Measurements from ENCODE around the gene CHST15.

Gene CHST15

DNA sequence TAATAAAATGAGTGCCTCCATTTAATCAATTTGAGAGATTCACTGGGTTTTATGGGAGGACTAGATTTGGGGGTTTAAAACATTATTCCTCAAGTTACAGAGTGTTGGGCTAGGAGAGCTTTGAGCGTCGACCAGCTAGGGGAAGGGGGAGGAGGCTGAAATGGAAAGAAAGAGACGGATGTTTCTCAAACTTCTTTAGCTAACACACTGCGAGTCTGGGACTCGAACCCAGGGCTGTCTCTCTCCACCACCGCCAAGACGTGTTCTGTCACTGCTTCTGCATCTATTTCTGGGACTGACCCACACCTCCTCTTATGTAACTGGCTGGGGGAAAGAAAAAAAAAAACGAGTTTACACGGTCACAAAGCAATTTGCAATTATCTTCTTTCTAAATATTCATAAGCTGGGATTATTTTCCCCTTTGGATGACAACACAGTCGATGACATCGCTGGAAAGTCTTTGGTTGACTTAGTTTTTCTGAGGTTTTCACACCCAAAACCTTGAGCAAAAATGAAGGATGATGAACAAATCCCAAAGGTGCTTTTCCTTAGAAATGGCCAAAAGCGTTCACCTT is 27.2 kb downstream of the CHST15 start:
- DNase-seq (ENCODE audit: low read depth in 2 of 2) = no peak

DNA sequence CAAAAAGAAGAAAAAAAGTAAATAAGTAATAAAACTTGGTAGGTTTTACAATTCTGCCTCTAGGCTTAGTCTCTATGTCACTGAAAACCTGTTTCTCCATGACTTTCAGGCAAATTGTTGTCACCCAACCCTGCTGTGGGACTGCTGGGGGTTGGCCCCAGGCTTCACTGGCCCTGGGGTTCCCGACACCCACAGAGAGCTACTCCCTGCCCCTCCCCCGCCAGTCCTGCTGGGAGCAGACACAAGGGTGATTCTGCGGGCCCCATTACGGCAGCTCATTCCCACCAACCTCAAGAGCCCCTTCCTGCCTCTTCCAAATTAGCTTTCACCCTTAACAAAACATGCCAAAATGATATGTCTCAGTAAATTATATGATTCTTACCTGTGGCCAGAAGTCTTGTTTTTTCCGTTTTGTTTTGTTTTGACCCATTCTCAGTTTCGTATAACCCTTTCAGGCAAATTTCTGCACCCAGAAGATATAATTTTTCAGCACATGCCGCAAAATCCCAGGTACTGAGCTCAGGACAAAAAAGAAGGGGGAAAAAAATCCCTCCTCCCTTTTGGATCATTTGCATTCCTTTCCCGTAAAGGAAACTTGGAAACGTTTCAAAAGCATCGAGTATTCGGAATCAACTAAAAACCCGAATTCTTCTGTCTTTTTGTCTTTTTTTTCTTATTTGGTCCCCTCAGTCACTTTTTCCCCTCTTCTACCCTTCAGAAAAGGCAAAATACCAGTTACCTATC is 27.8 kb downstream of the CHST15 start:
- no peak for DNase-seq (ENCODE audit: low read depth in 2 of 2)

DNA sequence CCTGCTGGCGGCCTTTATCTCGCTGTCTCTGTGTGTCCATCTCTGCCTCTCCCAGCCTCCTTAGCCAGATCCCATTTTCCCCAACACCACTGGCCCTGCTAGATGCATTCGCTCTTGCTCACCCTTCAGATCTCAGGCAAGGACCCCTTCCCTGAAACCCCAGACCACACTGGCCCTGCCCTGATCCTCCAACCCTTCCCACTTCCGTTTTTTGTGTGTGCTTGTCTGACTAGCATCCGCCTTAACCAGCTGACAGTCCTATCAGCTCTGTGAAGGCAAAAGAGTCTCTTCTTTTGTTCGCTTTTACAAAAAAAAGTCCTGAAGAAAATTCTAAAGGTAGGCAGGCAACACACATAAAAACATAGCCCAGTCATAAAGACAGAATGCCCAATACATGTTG is 28.7 kb downstream of the CHST15 start:
- DNase-seq (ENCODE audit: low read depth in 2 of 2) = no peak

DNA sequence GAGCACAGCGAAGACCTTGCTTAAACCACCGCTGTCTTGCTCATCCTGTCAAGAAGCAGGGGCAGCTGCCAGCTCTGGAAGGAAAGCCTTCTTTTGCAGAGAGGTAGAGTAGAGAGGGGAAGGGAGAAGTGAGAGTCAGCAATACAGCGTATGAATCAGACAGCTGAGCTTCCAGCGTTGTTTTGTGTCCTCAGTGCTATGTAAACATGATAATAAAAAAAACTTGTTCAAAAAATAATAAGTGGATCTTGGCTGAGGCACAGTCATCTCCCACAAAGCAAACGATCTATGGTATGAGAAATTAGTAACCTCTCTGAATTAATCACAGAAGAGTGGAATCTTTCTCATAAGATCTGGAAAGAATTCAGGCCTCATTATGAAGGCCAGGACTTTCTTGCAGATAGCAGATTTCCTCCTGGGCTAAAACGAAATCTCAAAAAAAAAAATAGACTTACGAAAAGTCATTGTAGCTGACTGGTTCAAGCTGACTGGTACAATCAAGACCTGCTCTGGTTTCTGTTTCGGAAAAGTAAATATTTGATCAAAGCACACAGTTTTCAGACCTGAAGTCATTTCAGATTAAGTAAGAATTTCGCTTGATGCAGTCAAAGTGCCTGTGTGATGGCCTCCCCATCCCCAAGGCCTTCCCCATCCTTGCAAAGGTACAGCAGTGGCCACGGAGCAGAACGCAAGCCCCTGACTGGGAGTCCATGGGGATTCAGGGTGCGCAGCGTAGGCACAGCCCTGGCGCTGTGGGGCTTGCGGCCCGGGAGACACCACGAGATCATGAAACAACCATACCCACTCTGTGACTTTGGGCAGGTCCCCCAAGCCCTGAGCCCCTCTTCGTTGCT is 29.4 kb downstream of the CHST15 start:
- no peak for DNase-seq (ENCODE audit: low read depth in 2 of 2)

DNA sequence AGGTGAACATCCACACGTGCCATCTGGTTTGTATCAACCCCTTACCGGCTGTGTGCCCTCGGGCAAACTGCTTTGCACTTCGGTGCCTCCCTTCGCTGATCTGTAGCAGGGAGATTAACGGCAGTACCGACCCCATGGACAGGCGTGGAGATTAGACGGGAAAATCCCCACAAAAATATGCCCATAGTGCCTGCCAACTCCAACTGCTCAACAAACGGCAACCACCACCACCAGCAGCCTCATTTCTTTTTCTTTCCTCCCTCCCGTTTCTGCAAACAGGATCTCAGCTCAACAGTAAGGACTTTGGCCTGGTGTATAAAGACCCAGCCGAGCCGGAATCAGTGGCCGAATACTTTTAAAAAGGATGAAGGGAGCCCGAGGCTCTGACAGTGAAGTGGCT is 31.0 kb downstream of the CHST15 start:
- no peak for DNase-seq (ENCODE audit: low read depth in 2 of 2)

DNA sequence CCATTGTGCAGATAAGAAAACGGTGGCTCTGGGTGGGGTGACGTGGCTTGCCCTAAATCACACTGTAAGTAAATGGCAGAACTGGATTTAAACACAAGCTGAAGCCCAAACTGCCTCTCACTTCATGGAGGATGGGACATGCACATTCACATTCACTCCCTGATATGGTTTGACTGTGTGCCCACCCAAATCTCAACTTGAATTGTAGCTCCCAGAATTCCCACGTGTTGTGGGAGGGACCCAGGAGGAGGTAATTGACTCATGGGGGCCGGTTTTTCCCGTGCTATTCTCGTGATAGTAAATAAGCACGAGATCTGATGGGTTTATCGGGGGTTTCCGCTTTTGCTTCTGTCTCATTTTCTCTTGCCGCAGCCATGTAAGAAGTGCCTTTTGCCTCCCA is 32.4 kb downstream of the CHST15 start:
- DNase-seq (ENCODE audit: low read depth in 2 of 2) = no peak

DNA sequence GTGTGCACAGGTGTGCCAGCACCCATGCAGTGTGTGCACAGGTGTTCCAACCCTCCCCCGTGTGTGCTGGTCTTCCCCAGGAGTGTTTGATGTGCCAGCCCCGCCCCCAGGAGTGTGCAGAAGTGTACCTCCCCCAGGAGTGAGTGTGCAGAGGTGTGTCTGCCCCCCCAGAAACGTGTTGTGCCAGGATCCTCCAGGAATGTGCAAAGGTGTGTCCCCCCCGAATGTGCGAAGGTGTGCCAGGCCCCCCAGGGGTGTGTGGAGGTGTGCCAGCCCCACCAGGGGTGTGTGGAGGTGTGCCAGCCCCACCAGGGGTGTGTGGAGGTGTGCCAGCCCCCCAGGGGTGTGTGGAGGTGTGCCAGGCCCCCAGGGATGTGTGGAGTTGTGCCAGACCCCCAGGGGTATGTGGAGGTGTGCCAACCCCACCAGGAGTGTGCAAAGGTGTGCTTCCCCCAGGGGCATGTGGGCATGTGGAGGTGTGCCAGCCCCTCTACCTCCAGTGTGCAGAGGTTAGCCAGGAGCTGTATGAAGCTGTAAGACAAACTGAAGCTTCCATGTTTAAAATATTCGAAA is 33.2 kb downstream of the CHST15 start:
- no peak for DNase-seq (ENCODE audit: low read depth in 2 of 2)

DNA sequence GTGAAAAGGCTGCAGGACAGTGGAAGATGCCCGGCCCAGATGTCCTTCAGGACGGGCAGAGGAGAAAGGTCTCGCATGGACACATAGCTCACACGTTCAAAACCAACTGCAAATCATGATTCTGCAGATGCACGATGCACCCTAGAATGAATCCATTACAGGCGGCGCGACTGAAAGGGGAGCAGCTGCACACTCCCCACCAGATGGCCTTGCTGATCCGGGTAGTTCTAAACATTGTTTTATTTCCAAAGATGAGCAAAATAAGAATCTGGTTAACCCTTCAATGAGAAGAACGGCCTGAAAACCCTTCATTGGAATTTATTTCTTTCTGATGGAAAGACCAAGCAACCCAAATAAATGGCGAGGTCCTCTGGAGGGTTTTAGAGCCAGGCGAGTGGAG is 33.8 kb downstream of the CHST15 start:
- no peak for DNase-seq (ENCODE audit: low read depth in 2 of 2)

DNA sequence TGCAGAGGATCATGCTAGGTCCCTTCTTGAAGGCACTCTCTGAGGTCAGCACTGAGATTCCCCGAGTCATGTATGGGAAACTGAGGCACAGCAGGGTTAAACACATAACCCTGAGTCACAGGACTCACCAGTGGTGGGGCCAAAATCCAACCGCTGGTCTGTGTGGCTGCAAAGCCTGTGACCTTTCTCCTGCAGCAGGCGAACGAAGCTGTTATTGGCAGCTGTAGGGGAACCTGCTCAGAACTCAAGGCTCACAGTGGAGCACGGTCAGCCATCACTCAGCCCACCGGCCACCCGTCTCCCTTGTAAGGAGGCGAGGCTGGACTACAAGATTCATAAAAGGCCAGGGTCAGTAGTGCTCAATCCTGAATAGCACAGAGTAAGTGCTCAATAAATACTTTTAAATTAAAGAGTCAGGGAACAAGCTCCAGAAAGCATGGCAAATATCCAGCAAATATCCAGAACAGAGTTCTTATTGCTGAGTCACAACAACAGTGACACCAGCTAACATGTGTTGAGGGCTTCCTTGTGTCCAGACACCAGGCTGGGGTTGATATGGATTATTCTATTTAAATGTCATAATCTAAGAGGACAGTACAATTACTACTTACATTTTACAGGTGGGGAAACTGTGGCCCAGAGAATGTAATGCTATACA is 34.9 kb downstream of the CHST15 start:
- no peak for DNase-seq (ENCODE audit: low read depth in 2 of 2)

DNA sequence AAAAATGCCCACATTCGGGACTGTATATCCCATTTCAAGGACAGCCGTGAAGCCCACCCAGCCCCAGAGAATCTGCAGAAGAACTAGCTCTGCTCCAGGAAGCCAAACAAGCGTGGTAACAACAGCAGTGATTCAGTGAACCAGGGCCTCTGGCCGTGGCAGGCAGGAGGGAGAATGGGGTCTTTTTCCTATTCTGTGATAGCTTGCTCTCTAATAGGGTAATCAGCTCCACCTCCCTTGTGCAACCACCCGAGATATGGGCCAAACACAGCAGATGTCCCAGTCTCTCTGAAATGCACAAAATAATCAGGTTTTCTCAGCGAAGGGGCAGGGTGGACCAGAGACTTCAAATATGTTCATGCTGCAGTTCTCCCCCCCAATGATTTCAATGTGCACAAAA is 35.8 kb downstream of the CHST15 start:
- DNase-seq (ENCODE audit: low read depth in 2 of 2) = no peak

DNA sequence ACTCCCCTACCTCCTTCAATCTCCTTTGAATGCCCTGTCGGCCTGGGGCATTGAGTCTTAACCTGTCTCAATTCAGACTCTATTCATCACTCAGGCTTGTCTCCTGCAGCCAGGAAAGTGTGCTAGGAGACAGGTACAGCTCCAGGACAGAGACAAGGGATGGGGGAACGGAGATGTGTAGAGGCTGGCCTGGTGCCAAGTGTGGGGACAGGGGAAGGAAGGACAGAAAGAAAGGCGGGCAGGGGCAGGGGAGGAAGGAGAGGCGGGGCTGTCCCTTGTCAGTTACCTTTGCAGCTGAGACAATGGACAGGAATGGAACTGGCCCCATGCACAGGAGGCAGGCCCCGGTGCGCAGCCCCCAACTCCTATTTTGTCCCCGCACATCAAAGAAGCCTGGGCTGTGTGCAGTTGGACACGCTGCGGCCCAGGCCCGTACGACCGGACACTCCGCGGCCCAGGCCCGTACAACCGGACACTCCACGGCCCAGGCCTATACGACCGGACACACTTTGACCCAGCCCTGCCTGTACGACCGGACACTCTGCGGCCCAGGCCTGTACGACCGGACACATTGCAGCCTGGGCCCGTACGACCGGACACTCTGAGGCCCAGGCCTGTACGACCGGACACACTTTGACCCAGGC is 36.9 kb downstream of the CHST15 start:
- DNase-seq (ENCODE audit: low read depth in 2 of 2) = no peak

DNA sequence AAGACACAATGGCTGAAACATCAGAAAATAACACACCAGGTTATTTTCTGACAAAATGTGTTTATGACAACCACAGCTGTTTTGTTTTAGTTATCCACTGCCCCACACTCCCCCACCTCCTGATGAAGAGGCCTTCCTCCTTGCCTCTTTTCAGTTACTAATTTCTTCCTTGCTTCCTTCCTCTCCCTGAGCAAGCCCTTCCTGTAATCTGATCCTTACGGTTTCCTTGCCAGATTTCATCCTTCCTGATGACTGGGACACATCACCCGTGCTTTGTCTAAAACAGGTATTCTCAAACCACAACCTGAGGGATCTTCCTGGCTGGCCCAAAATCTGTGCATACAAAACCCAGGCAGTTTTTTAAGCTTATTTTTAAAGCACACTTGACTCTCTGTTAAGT is 39.4 kb downstream of the CHST15 start:
- no peak for DNase-seq (ENCODE audit: low read depth in 2 of 2)

DNA sequence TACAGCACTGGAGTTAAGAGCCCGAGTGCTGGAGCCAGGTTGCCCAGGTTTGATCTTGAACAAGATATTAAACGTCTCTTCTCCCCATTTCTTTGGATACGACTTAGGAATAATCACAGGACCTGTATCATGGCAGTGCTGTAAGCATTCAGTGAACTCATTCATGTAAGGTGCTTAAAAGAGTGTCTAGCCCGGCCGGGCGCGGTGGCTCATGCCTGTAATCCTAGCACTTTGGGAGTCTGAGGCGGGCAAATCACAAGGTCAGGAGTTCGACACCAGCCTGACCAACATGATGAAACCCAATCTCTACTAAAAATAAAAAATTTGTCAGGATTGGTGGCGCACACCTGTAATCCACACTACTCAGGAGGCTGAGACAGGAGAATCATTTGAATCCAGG is 40.8 kb downstream of the CHST15 start:
- no peak for DNase-seq (ENCODE audit: low read depth in 2 of 2)

DNA sequence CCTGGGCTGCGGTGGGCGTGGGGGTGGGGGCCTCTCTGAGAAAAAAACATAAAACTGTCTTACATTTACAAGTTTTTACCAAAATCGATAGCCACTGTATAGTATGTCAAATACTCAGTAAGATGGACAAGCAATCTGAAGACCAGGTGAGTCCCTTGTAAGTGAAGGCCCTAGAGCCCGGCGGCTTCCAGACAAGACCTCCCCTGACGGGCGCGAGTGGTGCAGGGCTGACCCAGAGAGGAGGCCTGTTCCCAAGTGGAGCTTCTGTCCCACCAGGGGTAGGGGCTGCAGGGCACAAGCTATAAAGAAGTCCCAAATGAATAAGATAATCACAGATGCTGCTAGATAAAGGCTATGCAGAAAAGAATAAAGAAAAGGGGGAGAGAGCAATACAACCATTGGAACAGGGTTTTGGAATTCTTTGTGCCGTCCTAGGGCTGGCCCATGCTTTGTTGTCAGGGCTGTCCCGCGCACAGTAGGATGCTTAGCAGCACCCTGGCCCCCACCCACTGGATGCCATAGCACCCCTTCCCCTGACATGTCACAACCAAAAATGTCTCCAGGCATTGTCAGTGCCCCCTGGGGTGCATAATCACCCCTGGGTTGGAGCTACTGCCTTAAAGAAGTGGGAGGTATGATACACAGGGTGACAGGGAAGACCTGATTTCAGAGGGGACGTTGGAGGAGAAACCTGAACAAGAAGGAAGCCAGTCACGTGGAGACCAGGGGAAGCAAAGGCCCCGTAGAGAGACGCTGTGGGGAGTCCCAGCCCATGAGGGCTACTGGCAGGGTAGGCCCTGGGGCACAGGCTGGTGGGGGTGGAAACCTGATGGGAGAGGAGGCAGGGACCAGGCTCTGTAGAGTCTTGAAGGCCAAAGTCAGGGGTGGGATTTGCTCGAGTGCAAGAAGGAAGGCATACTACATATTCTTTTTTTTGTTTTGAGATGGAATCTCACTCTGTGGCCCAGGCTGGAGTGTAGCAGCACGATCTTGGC is 43.1 kb downstream of the CHST15 start:
- DNase-seq (ENCODE audit: low read depth in 2 of 2) = no peak

DNA sequence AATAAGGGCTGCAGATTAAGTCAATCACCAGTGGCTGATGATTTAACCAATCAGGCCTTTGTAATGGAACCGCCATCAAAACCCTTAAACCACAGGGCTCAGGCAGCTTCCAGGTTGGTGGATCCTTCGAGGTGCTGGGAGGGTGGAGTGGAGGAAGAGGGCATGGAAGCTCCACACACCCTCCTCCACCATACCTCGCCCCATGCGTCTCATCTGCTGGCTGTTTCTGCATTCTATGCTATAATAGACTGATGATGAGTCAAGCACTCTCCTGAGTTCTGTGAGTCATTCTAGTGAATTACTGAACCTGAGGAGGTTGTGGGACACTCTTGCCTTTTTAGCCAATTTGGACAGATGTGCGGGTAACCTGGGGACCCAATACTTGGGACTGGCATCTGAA is 43.9 kb downstream of the CHST15 start:
- no peak for DNase-seq (ENCODE audit: low read depth in 2 of 2)

DNA sequence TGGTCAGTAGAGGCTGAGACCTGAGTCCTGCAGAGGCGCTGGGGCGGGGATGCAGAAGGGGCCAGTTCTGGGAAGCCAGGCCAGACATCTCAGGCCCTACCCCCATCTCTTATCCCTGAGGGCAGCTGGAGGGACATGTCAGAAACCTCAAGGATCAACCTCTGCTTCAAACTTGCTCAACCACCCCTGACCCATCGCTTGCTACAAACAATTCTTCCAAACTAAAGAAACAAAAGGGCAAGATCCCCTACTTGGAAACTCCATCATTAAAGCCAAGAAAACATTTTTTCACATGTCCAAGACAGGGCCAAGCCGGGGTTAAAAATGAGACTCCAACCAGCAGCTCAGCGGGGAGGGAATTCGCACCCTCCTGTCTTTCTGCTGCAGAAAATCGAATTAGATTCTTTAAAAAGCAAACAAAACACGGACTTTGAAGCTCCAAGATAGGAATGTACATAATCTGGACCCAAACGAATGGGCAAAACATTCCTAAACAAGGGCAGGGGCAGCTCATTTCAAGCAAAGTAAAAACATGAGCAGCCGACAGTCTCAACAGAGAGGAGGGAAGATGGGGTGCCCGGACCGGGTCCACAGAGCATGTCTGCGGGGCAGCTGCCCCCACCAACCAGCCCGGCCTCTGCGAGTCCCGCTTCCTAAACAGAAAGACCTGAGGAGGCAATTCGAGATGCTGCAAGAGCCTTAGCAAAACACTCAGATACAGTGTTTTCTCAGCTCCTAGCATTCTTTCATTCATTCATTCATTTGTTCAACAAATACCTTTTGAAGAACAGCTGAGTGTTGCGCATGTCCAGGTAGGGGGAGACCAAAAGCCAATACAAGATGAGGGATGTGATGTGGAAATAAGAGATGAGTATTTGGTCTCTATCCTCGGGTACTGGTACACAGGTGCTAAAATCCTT is 44.8 kb downstream of the CHST15 start:
- DNase-seq (ENCODE audit: low read depth in 2 of 2) = no peak

DNA sequence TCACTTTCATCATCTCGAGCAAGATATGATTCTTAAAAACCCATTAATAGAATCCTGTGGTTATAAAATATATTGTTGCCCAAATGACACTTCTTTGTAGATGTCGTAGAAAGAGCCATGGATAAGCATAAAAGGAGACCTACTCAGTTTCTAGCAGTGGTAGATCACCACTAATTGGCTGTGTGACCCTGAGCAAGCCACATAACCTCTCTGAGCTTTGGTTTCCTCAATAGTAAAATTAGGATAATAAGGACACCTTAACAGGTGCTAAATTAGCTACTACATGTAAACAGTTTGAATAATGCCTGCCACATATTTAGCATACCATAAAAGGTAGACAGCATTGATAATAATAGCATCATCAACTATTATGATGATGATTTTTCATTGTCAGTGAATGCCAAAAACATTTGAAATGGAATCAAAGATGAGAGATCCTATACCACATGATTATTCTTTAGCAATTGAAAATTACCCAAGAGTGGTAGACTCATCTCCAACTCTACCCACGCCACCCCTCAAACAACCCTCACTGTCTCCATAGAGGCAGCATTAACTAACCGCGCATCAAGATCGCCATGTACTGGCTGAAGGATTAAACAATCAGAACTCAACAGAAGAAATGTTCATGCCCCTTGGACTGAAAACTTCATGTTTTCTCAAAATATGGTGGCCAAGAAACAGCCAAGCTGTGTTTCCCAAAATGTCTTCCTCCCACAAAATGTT is 45.8 kb downstream of the CHST15 start:
- DNase-seq (ENCODE audit: low read depth in 2 of 2) = no peak

DNA sequence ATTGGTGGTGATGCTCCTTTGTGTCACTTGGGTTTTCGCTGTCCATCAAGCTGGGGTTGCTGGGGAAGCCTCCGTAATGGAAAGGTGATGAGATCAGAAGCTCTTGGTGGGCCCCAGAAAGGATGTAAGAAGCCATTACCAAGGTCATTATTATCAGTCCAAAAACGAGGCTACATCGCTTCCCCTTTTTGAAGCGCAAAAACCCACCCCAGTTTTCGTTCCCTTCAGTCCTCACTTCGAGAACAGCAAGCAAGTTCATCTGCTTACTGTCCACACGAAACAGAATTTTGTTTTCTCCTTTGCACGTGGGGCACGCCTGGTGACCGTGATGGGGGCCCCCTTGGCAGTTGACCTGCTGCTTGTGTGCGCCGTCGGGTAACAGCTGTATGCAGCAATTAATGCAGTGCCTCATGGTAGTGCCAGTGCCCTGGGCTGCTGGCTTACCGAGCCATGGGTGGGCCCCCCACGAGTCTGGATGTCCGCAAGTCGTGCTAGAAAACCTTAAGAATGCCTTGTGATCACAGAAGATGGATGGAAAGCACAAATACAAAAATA is 47.5 kb downstream of the CHST15 start:
- no peak for DNase-seq (ENCODE audit: low read depth in 2 of 2)

All from stimulated activated CD8-positive, alpha-beta memory T cell treated with anti-CD3 and anti-CD28 coated beads, Interleukin-15, amount 100 ng/mL, for 4 hours (primary cell).